OCI-LY3 (cell line): ENCODE results near the gene MSL1.

Experiments
- H2AFZ ChIP-seq: fragments of 200-600, 300-600 bp; shearing (Covaris generic); 2 replicates; pipeline ENCODE4 v1.6.0; 2014; ENCODE audit warnings: antibody characterized with exemption, low read depth, low read length
- H3K27ac ChIP-seq: fragments of 200-600, 300-600 bp; sonication (generic); 2 replicates; pipeline ENCODE4 v1.5.1; 2014; ENCODE audit warnings: mild to moderate bottlenecking, low read length, moderate library complexity, mixed read lengths
- H3K27me3 ChIP-seq: fragments of 200-600, 300-600 bp; sonication (generic); 2 replicates; pipeline ENCODE4 v1.6.1; 2014; ENCODE audit warnings: low read depth, low read length, mixed read lengths
- H3K36me3 ChIP-seq: fragments of 200-600, 300-600 bp; sonication (generic); replicated peaks from 2 replicates; pipeline ENCODE3; 2014; ENCODE audit warnings: low read depth, low read length, mixed read lengths
- H3K4me1 ChIP-seq: fragments of 300-600, 200-600 bp; sonication (generic); 2 replicates; pipeline ENCODE4 v1.6.1; 2014; ENCODE audit warnings: low read length, mixed read lengths
- H3K4me2 ChIP-seq: fragments of 200-600, 300-600 bp; sonication (generic); 2 replicates; pipeline ENCODE4 v1.6.1; 2014; ENCODE audit warnings: low read length, mixed read lengths
- H3K4me3 ChIP-seq: fragments of 300-600, 200-600 bp; sonication (generic); 2 replicates; pipeline ENCODE4 v1.5.1; 2014; ENCODE audit warnings: antibody characterized with exemption, mild to moderate bottlenecking, low read length, moderate library complexity
- H3K79me2 ChIP-seq: fragments of 300-600, 200-600 bp; shearing (Covaris generic); 2 replicates; pipeline ENCODE4 v1.6.1; 2014; ENCODE audit warnings: mild to moderate bottlenecking, low read length, mixed read lengths
- H3K9ac ChIP-seq: fragments of 300-600, 200-600 bp; shearing (Covaris generic); 2 replicates; pipeline ENCODE4 v1.6.0; 2014; ENCODE audit warnings: mild to moderate bottlenecking, low read length, moderate library complexity
- H3K9me3 ChIP-seq: fragments of 200-600, 300-600 bp; shearing (Covaris generic); 2 replicates; pipeline ENCODE4 v1.6.1; 2014; ENCODE audit warnings: low read length, mixed read lengths; ENCODE audit not compliant: insufficient read depth
- H4K20me1 ChIP-seq: fragments of 200-600, 300-600 bp; sonication (generic); 2 replicates; pipeline ENCODE4 v1.6.1; 2016; ENCODE audit warnings: low read length, mixed read lengths; ENCODE audit not compliant: insufficient read depth
- CTCF ChIP-seq: fragments of 200-600, 300-600 bp; sonication (generic); IDR thresholded peaks from 2 replicates; pipeline ENCODE4 v1.5.1; 2014; ENCODE audit warnings: antibody characterized with exemption, low read length, low read depth
- EZH2phosphoT487 ChIP-seq: fragments of 200-600 bp; shearing (Covaris generic); IDR thresholded peaks from 2 replicates; pipeline ENCODE4 v1.6.1; 2018; ENCODE audit warnings: antibody characterized with exemption, mixed run types, low read depth

The MSL1 gene

DNA sequence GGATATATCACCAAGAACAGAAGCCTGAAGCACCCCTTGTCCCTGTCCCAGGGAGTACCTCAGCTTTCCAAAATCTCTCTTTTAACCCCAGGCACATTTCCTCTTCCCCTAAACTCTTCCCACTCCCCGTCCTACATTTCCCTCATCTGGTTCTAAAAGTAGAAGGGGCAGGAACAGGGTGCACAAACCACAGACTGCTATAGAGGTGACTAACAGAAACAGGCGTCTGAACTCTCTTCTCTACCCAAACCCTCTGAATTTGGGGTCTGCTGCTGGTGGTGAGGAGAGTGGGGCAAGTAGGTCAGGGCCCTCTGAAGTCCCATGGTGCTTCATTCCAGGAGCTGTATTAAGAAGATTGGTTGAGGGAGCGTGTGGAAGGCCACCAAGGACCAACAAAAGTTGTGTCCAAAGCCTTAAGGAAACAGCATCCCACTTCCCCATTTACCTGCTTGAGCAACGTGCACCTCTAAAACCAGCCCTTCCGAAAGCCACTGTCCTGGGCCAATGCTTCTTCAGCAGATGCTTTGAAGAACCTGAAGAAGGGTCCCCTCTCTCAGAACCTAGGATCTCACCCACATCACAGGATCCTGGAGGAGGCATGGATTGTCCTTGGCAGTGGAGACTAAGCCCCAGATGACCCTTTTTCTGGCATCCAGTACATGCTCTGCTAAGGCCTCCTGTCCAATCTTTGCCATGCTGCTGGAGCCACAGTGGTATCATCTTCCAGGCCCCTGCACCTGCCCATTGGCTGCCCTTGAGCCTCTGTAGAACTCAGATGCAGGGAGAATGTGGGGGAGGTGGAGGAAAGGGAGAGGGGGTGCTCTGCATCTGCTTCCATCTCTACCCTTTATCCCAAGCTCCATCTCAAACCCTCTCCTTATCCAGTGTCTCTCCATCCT lies 15.7 kb upstream of the MSL1 start:
- Histone ChIP-seq H3K4me2 (peak overlapping the region; percentile 78; the same call in 1 of the 2 replicates), H2AFZ (no peak overlapping the region), H3K4me1 (peaks cover 76% of the 10 kb centered on the region), H3K27me3 (peaks cover 10% of the 10 kb centered on the region), H3K79me2 (no peaks in the 10 kb centered on the region), H3K27ac (no peak overlapping the region), H4K20me1 (no peaks in the 10 kb centered on the region), H3K9me3 (no peaks in the 10 kb centered on the region), H3K4me3 (no peak overlapping the region), H3K36me3 (no peaks in the 10 kb centered on the region), H3K9ac (no peak overlapping the region)
- TF ChIP-seq EZH2phosphoT487 (no peak), CTCF (no peak)

GRCh38 chr17:40106760-40107521 lies 14.8 kb upstream of the MSL1 start:
- H3K79me2 ChIP-seq = no peaks in the 10 kb centered on the region
- no peaks in the 10 kb centered on the region for H3K36me3 ChIP-seq
- H3K4me1 ChIP-seq = peaks cover 79% of the 10 kb centered on the region
- no peak overlapping the region for H2AFZ ChIP-seq
- no peaks in the 10 kb centered on the region for H4K20me1 ChIP-seq
- peak overlapping the region; percentile 78 for H3K4me2 ChIP-seq
- H3K4me3 ChIP-seq = peak overlapping the region; percentile 52
- no peak overlapping the region for H3K27ac ChIP-seq
- TF ChIP-seq EZH2phosphoT487 = no peak
- TF ChIP-seq CTCF = no peak
- H3K9ac ChIP-seq = no peak overlapping the region
- peaks cover 10% of the 10 kb centered on the region for H3K27me3 ChIP-seq
- H3K9me3 ChIP-seq = no peaks in the 10 kb centered on the region

GRCh38 chr17:40107522-40108174 lies 14.1 kb upstream of the MSL1 start:
- Histone ChIP-seq H3K36me3 (no peaks in the 10 kb centered on the region), H3K27me3 (peaks cover 10% of the 10 kb centered on the region), H2AFZ (peak overlapping the region; percentile 17; the same call in 1 of the 2 replicates), H3K4me2 (peak overlapping the region; percentile 78), H3K4me1 (peaks cover 86% of the 10 kb centered on the region), H3K9ac (peak overlapping the region; percentile 12; the same call in 1 of the 2 replicates), H3K4me3 (peak overlapping the region; percentile 52), H4K20me1 (no peaks in the 10 kb centered on the region), H3K79me2 (no peaks in the 10 kb centered on the region), H3K27ac (0 out of 2 replicates have a peak overlapping the region, but pooled peaks have one; percentile 1), H3K9me3 (no peaks in the 10 kb centered on the region)
- no peak for TF ChIP-seq EZH2phosphoT487
- no peak for TF ChIP-seq CTCF
